ENCODE data around the gene PPFIBP2.

Gene PPFIBP2

DNA sequence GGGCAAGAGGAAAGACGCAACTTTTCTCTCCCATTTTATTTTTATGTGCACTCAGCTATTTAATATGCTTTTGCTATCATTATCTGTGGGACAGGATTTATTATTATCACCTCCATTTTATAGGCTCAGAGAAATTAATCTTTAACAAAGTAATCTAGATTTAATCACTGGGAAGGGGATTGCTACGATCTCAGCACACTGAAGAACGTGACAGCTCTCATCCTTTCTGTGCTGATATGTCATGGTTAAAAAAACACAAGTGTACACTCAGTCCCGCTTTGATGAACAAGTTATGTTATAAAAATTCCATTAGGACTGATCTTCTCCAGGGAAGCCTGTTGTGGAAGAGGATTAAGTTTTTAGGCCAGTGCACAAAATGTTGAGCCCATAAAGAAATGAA, 121.9 kb downstream of the PPFIBP2 start:
- no peaks in the 10 kb centered on the region for H3K36me3 ChIP-seq (replicated peaks in 1 of 2; ENCODE audit: control insufficient read depth in 2 of 2, insufficient read depth in 2 of 2, low read length in 2 of 2)
- no peak overlapping the region for H2BK5ac ChIP-seq (ENCODE audit: low read length)
- no peak overlapping the region for H2BK12ac ChIP-seq (ENCODE audit: low read length)
- H2BK120ac ChIP-seq (ENCODE audit: low read depth, low read length): no peak overlapping the region
- H3K4me3 ChIP-seq (ENCODE audit: low read length in 2 of 2): no peak overlapping the region
- H3K18ac ChIP-seq (ENCODE audit: low read length): no peak overlapping the region
- H3K27ac ChIP-seq (replicated peaks; ENCODE audit: low read length): no peak overlapping the region
- DNase-seq (ENCODE audit: low spot score): no peak
- no CpG with 5 or more reads among the region's 4 CpGs for WGBS, 2 donors (ENCODE audit: extremely low coverage in 2 of 2, insufficient read length in 2 of 2, insufficient replicate concordance in 1 of 2)
- no peak overlapping the region for H4K8ac ChIP-seq (ENCODE audit: low read depth, low read length)
- H2AK5ac ChIP-seq (ENCODE audit: low read depth, low read length): no peak overlapping the region
- H3K23ac ChIP-seq (ENCODE audit: low read depth, low read length, poor library complexity): no peak overlapping the region
- peaks cover 0 to 3% of the 10 kb centered on the region in 2 donors for H3K4me1 ChIP-seq (ENCODE audit: control insufficient read depth in 2 of 2, insufficient read depth in 1 of 2, low read depth in 1 of 2, low read length in 2 of 2)
- no peak overlapping the region for H3K9ac ChIP-seq (ENCODE audit: low read depth, low read length, poor library complexity)
- H2BK15ac ChIP-seq (ENCODE audit: low read length): no peak overlapping the region
- H4K91ac ChIP-seq (ENCODE audit: low read depth, low read length, poor library complexity): no peak overlapping the region
- H3K4ac ChIP-seq (ENCODE audit: low read length): no peak overlapping the region
- H3K27me3 ChIP-seq (ENCODE audit: control insufficient read depth in 3 of 3, insufficient read depth in 3 of 3, low read depth in 1 of 3, low read length in 3 of 3): no peaks in the 10 kb centered on the region
- no peak overlapping the region for H3K14ac ChIP-seq (ENCODE audit: low read length)
- no peaks in the 10 kb centered on the region for H3K9me3 ChIP-seq (replicated peaks in 1 of 2; ENCODE audit: control insufficient read depth in 2 of 2, insufficient read depth in 1 of 2, low read depth in 1 of 2, low read length in 2 of 2)
- H3K4me2 ChIP-seq (ENCODE audit: insufficient read depth, low read length, poor library complexity, severe bottlenecking): no peak overlapping the region
- no peaks in the 10 kb centered on the region for H3K79me1 ChIP-seq (ENCODE audit: low read depth, low read length)
- H2AFZ ChIP-seq (ENCODE audit: low read length): no peak overlapping the region

DNA sequence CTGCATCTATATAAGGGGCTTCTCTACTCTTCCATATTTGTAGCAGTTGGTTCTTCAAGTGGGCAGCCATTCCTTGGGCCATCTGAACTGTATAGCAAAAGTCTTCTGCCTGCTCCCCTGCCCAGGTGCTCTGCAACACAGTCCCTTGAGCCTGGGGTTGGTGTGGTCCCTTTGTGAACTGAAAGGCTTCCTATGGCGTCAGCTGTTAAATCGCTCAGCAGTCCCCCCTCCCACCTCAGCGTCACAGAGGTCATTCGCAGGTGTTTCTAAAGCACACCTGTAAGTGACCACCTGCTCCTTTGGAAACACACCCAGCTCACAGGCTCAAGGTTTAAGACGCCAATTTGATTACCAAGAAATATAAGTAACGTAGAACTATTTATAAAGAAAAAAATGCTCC, 122.6 kb downstream of the PPFIBP2 start:
- H2BK120ac ChIP-seq (ENCODE audit: low read depth, low read length): no peak overlapping the region
- no peak overlapping the region for H3K23ac ChIP-seq (ENCODE audit: low read depth, low read length, poor library complexity)
- H4K8ac ChIP-seq (ENCODE audit: low read depth, low read length): no peak overlapping the region
- no peak overlapping the region for H3K18ac ChIP-seq (ENCODE audit: low read length)
- H4K91ac ChIP-seq (ENCODE audit: low read depth, low read length, poor library complexity): no peak overlapping the region
- no peak overlapping the region for H3K4ac ChIP-seq (ENCODE audit: low read length)
- H3K79me1 ChIP-seq (ENCODE audit: low read depth, low read length): no peaks in the 10 kb centered on the region
- no peak overlapping the region for H3K4me2 ChIP-seq (ENCODE audit: insufficient read depth, low read length, poor library complexity, severe bottlenecking)
- no peaks in the 10 kb centered on the region for H3K9me3 ChIP-seq (replicated peaks in 1 of 2; ENCODE audit: control insufficient read depth in 2 of 2, insufficient read depth in 1 of 2, low read depth in 1 of 2, low read length in 2 of 2)
- no peaks in the 10 kb centered on the region for H3K27me3 ChIP-seq (ENCODE audit: control insufficient read depth in 3 of 3, insufficient read depth in 3 of 3, low read depth in 1 of 3, low read length in 3 of 3)
- H2AK5ac ChIP-seq (ENCODE audit: low read depth, low read length): no peak overlapping the region
- no peak overlapping the region for H2BK5ac ChIP-seq (ENCODE audit: low read length)
- H2AFZ ChIP-seq (ENCODE audit: low read length): no peak overlapping the region
- no peak overlapping the region for H2BK15ac ChIP-seq (ENCODE audit: low read length)
- H3K14ac ChIP-seq (ENCODE audit: low read length): no peak overlapping the region
- DNase-seq (ENCODE audit: low spot score): no peak
- H3K27ac ChIP-seq (replicated peaks; ENCODE audit: low read length): no peak overlapping the region
- no peak overlapping the region for H2BK12ac ChIP-seq (ENCODE audit: low read length)
- H3K4me3 ChIP-seq (ENCODE audit: low read length in 2 of 2): no peak overlapping the region
- no peak overlapping the region for H3K9ac ChIP-seq (ENCODE audit: low read depth, low read length, poor library complexity)
- no peaks in the 10 kb centered on the region for H3K36me3 ChIP-seq (replicated peaks in 1 of 2; ENCODE audit: control insufficient read depth in 2 of 2, insufficient read depth in 2 of 2, low read length in 2 of 2)
- WGBS, 2 donors (ENCODE audit: extremely low coverage in 2 of 2, insufficient read length in 2 of 2, insufficient replicate concordance in 1 of 2): no CpG with 5 or more reads among the region's 6 CpGs
- peaks cover 0 to 3% of the 10 kb centered on the region in 2 donors for H3K4me1 ChIP-seq (ENCODE audit: control insufficient read depth in 2 of 2, insufficient read depth in 1 of 2, low read depth in 1 of 2, low read length in 2 of 2)

DNA sequence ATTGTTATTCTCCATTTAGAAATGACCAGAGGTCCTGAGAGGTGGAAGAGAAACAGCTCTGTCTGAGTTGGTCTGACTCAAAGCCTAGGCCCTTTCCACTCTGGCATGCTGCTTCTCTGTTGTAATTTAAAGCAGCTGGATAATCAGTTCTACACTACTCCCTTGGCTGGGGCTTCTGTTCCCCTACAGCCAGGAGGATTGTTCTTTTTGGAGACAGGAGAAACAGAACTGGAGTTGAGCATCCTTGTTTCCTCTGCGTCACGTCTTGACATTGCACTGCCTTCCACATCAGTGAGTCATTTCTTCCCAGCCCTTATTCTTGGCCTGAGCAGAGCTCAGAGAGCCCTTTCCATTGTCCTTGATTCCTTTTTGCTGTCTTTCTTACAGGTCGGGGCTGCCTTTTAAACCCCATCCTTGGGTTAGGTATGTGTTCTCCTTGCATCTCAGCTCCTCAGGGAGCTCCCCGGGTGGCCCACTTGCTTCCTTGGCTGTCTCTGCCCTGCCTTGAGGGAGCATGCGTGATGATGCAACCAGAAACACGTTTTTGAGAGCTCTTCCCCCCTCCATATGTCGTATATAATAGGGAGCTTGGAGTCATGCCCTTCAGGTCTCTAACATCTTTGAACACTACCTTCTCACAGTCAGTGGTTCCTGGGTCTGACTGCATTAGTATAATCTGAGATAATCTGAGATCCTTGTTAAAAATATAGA, 123.8 kb downstream of the PPFIBP2 start:
- H3K9me3 ChIP-seq (replicated peaks in 1 of 2; ENCODE audit: control insufficient read depth in 2 of 2, insufficient read depth in 1 of 2, low read depth in 1 of 2, low read length in 2 of 2): peaks cover 0 to 6% of the 10 kb centered on the region in 2 donors
- H2AK5ac ChIP-seq (ENCODE audit: low read depth, low read length): no peak overlapping the region
- H3K79me1 ChIP-seq (ENCODE audit: low read depth, low read length): no peaks in the 10 kb centered on the region
- no peak overlapping the region for H3K23ac ChIP-seq (ENCODE audit: low read depth, low read length, poor library complexity)
- no peaks in the 10 kb centered on the region for H3K36me3 ChIP-seq (replicated peaks in 1 of 2; ENCODE audit: control insufficient read depth in 2 of 2, insufficient read depth in 2 of 2, low read length in 2 of 2)
- H3K27me3 ChIP-seq (ENCODE audit: control insufficient read depth in 3 of 3, insufficient read depth in 3 of 3, low read depth in 1 of 3, low read length in 3 of 3): no peaks in the 10 kb centered on the region
- no peak overlapping the region for H2BK120ac ChIP-seq (ENCODE audit: low read depth, low read length)
- H3K14ac ChIP-seq (ENCODE audit: low read length): no peak overlapping the region
- H4K8ac ChIP-seq (ENCODE audit: low read depth, low read length): no peak overlapping the region
- H3K4ac ChIP-seq (ENCODE audit: low read length): no peak overlapping the region
- no peak overlapping the region for H2BK5ac ChIP-seq (ENCODE audit: low read length)
- H2BK12ac ChIP-seq (ENCODE audit: low read length): no peak overlapping the region
- WGBS, 2 donors (ENCODE audit: extremely low coverage in 2 of 2, insufficient read length in 2 of 2, insufficient replicate concordance in 1 of 2): no CpG with 5 or more reads among the region's 7 CpGs
- no peak overlapping the region for H3K4me3 ChIP-seq (ENCODE audit: low read length in 2 of 2)
- no peak overlapping the region for H3K18ac ChIP-seq (ENCODE audit: low read length)
- H4K91ac ChIP-seq (ENCODE audit: low read depth, low read length, poor library complexity): no peak overlapping the region
- no peak overlapping the region for H2BK15ac ChIP-seq (ENCODE audit: low read length)
- no peak overlapping the region for H3K4me2 ChIP-seq (ENCODE audit: insufficient read depth, low read length, poor library complexity, severe bottlenecking)
- H3K27ac ChIP-seq (replicated peaks; ENCODE audit: low read length): no peak overlapping the region
- no peak overlapping the region for H2AFZ ChIP-seq (ENCODE audit: low read length)
- DNase-seq (ENCODE audit: low spot score): no peak
- H3K4me1 ChIP-seq (ENCODE audit: control insufficient read depth in 2 of 2, insufficient read depth in 1 of 2, low read depth in 1 of 2, low read length in 2 of 2): peaks cover 0 to 3% of the 10 kb centered on the region in 2 donors
- H3K9ac ChIP-seq (ENCODE audit: low read depth, low read length, poor library complexity): no peak overlapping the region

DNA sequence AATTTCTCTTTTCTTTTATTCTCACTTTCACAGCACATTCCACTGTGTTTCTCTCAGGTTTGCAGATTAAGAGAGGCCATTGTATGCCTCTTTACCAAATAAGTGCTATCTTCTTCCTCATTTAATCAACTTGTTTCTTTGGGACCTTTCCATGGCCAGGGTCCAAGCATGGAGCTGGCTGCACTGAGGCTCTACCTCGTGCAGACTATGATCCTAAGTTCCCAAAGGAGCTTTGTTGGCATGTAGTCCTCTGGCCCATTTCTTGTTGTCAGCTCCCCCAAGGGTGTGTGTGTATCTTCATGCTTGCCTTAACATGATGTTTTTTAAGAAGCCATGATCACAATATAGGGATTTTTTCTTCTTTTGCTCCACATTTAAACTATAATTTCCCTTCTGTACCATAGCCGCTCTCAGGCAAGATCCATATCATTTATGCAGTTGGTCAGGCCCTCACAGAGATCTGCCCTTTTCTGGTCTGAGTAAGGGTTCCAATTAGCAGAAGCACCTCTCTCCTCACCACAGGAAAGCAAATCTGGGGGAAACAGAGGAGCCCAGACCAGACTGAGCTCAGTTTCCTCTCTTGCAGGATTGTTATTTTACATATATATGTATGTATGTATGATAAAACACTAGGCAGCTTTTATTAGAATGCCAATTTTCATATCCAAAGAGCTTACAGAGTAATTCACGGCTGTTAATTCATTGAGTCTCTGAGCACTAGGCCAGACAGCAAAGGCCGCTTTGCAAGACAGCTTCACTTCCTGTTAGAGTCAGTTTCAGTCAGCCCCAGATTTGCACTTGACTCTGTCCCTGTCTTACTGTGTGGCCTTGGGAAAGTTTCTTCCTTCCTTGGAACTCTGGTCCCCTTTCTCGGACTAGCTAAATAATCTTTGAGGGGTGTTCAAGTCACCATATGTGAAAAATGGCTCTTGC, 125.2 kb downstream of the PPFIBP2 start:
- Histone ChIP-seq H3K79me1 (ENCODE audit: low read depth, low read length) (no peaks in the 10 kb centered on the region), H4K91ac (ENCODE audit: low read depth, low read length, poor library complexity) (no peak overlapping the region), H3K27ac (replicated peaks; ENCODE audit: low read length) (no peak overlapping the region), H3K27me3 (ENCODE audit: control insufficient read depth in 3 of 3, insufficient read depth in 3 of 3, low read depth in 1 of 3, low read length in 3 of 3) (no peaks in the 10 kb centered on the region), H3K4ac (ENCODE audit: low read length) (no peak overlapping the region), H3K4me3 (ENCODE audit: low read length in 2 of 2) (no peak overlapping the region), H2BK120ac (ENCODE audit: low read depth, low read length) (no peak overlapping the region), H2BK5ac (ENCODE audit: low read length) (no peak overlapping the region), H3K18ac (ENCODE audit: low read length) (no peak overlapping the region), H3K4me2 (ENCODE audit: insufficient read depth, low read length, poor library complexity, severe bottlenecking) (no peak overlapping the region), H2BK12ac (ENCODE audit: low read length) (no peak overlapping the region), H4K8ac (ENCODE audit: low read depth, low read length) (no peak overlapping the region), H3K9me3 (replicated peaks in 1 of 2; ENCODE audit: control insufficient read depth in 2 of 2, insufficient read depth in 1 of 2, low read depth in 1 of 2, low read length in 2 of 2) (peaks cover 0 to 10% of the 10 kb centered on the region in 2 donors), H3K23ac (ENCODE audit: low read depth, low read length, poor library complexity) (no peak overlapping the region), H3K9ac (ENCODE audit: low read depth, low read length, poor library complexity) (no peak overlapping the region), H3K36me3 (replicated peaks in 1 of 2; ENCODE audit: control insufficient read depth in 2 of 2, insufficient read depth in 2 of 2, low read length in 2 of 2) (no peaks in the 10 kb centered on the region), H2AK5ac (ENCODE audit: low read depth, low read length) (no peak overlapping the region), H3K4me1 (ENCODE audit: control insufficient read depth in 2 of 2, insufficient read depth in 1 of 2, low read depth in 1 of 2, low read length in 2 of 2) (peaks cover 5 to 9% of the 10 kb centered on the region in 2 donors), H3K14ac (ENCODE audit: low read length) (no peak overlapping the region), H2AFZ (ENCODE audit: low read length) (no peak overlapping the region), H2BK15ac (ENCODE audit: low read length) (no peak overlapping the region)
- no CpG with 5 or more reads among the region's 5 CpGs for WGBS, 2 donors (ENCODE audit: extremely low coverage in 2 of 2, insufficient read length in 2 of 2, insufficient replicate concordance in 1 of 2)
- no peak for DNase-seq (ENCODE audit: low spot score)

All from neuronal stem cell (in vitro differentiated cells).